Thyroid gland (tissue), 4 donors: ENCODE results near the gene PTPRN2.

Experiments
- CTCF ChIP-seq, 6 experiments: fragments of 200-600 bp in 3 of 6; fragments of 450-650 bp in 3 of 6; sonication (generic) in 3 of 6; IDR thresholded peaks; one replicate each; pipeline ENCODE4 v1.5.1; 2016 to 2019; ENCODE audit warnings: antibody characterized with exemption in 6 of 6, mild to moderate bottlenecking in 2 of 6, inconsistent platforms in 1 of 6, moderate library complexity in 1 of 6
- POLR2A ChIP-seq, 2 donors: fragments of 450-650 bp; IDR thresholded peaks; one replicate each; pipeline ENCODE4 v1.6.1; 2017; ENCODE audit warnings: antibody characterized with exemption in 2 of 2, mild to moderate bottlenecking in 2 of 2, moderate library complexity in 1 of 2

- no peak for TF ChIP-seq CTCF (IDR thresholded peaks at IDR 0.05)
- no peak for TF ChIP-seq POLR2A (IDR thresholded peaks at IDR 0.05)
These were observed 78.7 kb downstream of the PTPRN2 start for GRCh38 chr7:158508802-158509385.
